Superior temporal gyrus (tissue), 1 donor: ENCODE data around the gene VPS50.

Experiments used
- DNase-seq: peaks from one replicate; pipeline ENCODE4 v3.0.0-alpha.2; 2016; ENCODE audit errors: extremely low spot score

Gene VPS50

DNA sequence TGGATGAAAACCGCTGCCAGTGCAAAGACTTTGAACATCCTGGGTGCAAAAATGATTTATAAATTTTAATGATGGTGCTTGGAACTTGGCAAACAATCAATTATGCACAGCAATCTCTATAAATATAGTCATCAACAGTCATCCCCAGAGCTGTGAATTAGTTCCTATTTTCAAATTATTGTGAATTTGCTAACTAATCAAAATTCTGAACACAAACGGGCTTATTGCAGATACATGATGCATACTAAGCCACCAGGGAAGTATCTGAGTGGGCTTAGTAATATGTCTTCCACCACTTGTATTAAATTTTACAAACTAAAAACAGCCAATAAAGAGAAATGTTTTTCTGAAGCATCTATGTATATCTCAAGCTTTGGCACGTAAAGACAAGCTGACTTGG is 177.2 kb downstream of the VPS50 start:
- DNase-seq, result no peak
